GM19438 (cell line): Measurements from ENCODE around the gene RAD9A.
"Not testable (repeated sequence)": the region's sequence is repeated elsewhere in the genome, so short reads cannot be mapped to it uniquely, and the experiment has no call there.

Experiments
- ATAC-seq: cut with Tn5 transposase; IDR thresholded peaks from one replicate; pipeline ENCODE4 v1.9.1; 2021; ENCODE audit warnings: low read depth; ENCODE audit not compliant: unreplicated experiment

Gene RAD9A

GRCh38 chr11:67420646-67421429 lies 29.1 kb downstream of the RAD9A start:
- peak; percentile 78 for ATAC-seq

GRCh38 chr11:67421430-67422031 lies 29.7 kb downstream of the RAD9A start:
- no peak for ATAC-seq

- no peak for ATAC-seq
Observed at GRCh38 chr11:67422891-67423290, 31.1 kb downstream of the RAD9A start.

- ATAC-seq = no peak
Observed at GRCh38 chr11:67423466-67423865, 31.7 kb downstream of the RAD9A start.

- no peak for ATAC-seq
Observed at GRCh38 chr11:67423891-67424613, 32.3 kb downstream of the RAD9A start.

- ATAC-seq = not testable (repeated sequence)
Observed at GRCh38 chr11:67427364-67427859, 35.6 kb downstream of the RAD9A start.

- ATAC-seq = peak; percentile 77
Observed at GRCh38 chr11:67428052-67429001, 36.5 kb downstream of the RAD9A start, which contains the start of gene RPS6KB2. Gene RPS6KB2, plus strand, starts transcription at chr11:67428494. Its CDS starts 52 bp downstream, at chr11:67428546.

GRCh38 chr11:67429038-67429668 lies 37.4 kb downstream of the RAD9A start:
- ATAC-seq = no peak

GRCh38 chr11:67429722-67430121 lies 37.9 kb downstream of the RAD9A start:
- ATAC-seq = no peak

- ATAC-seq = no peak
Observed at GRCh38 chr11:67431346-67432249, 39.8 kb downstream of the RAD9A start.

GRCh38 chr11:67432655-67433349 lies 41.0 kb downstream of the RAD9A start:
- no peak for ATAC-seq

GRCh38 chr11:67433536-67434394 lies 42.0 kb downstream of the RAD9A start:
- no peak for ATAC-seq

- no peak for ATAC-seq
Observed at GRCh38 chr11:67434395-67434881, 42.7 kb downstream of the RAD9A start.

GRCh38 chr11:67435031-67435726 lies 43.4 kb downstream of the RAD9A start:
- ATAC-seq = no peak

GRCh38 chr11:67435727-67436458 lies 44.1 kb downstream of the RAD9A start:
- ATAC-seq = no peak
